ENCODE data around the gene MMP19.
A peak's percentile ranks its signal among the peaks of the same experiment; 100 is the strongest.

MMP19 gene

GRCh38 chr12:55797068-55797467 is 45.7 kb downstream of the MMP19 start:
- Histone ChIP-seq H2AFZ (ENCODE audit: low read depth) (no peak overlapping the region), H3K9ac (no peak overlapping the region), H4K20me1 (ENCODE audit: insufficient read depth) (peaks cover 14% of the 10 kb centered on the region), H3K27ac (no peak overlapping the region), H3K4me2 (peak overlapping the region; percentile 9; the same call in 1 of the 2 replicates), H3K36me3 (ENCODE audit: insufficient read depth) (peaks cover 52% of the 10 kb centered on the region; the same call in 1 of the 2 replicates), H3K27me3 (ENCODE audit: insufficient read depth, low read depth) (no peaks in the 10 kb centered on the region), H3K79me2 (ENCODE audit: insufficient read depth, low read depth) (peaks cover 19% of the 10 kb centered on the region; the same call in 1 of the 2 replicates), H3K4me3 (IDR thresholded peaks at IDR 0.05; ENCODE audit: insufficient read depth, low read depth, low read length) (no peak overlapping the region), H3K4me1 (ENCODE audit: low read depth, poor library complexity, severe bottlenecking) (peaks cover 38% of the 10 kb centered on the region)
- TF ChIP-seq CTCF (conservative IDR thresholded peaks at IDR 0.05; ENCODE audit: low read depth, low read length) = peak; percentile 59

DNA sequence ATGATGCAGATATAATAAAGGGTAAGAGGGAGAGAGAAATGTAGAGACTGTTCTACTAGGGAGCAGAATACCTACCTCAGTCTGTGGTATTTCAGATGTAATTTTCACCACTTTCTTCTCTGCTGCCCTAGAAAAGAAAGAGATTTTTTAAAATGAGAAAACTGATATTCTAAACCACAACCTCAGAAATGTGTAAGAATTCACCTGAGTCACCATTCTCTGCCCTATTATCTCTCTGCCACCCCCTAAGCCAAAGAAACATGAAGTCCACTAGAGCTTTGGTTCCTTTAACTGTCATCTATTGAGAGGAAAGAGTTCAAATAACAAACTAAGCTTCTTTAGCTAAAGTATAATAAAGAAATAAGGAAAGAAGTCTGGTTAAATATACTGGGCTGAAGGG is 46.8 kb downstream of the MMP19 start:
- H3K4me1 ChIP-seq (ENCODE audit: low read depth, poor library complexity, severe bottlenecking) = peaks cover 38% of the 10 kb centered on the region
- H3K27me3 ChIP-seq (ENCODE audit: insufficient read depth, low read depth) = no peaks in the 10 kb centered on the region
- H3K9ac ChIP-seq = no peak overlapping the region
- peaks cover 47% of the 10 kb centered on the region; the same call in 1 of the 2 replicates for H3K36me3 ChIP-seq (ENCODE audit: insufficient read depth)
- peaks cover 10% of the 10 kb centered on the region; the same call in 1 of the 2 replicates for H3K79me2 ChIP-seq (ENCODE audit: insufficient read depth, low read depth)
- peaks cover 14% of the 10 kb centered on the region; the same call in 1 of the 2 replicates for H4K20me1 ChIP-seq (ENCODE audit: insufficient read depth)
- H3K27ac ChIP-seq = peak overlapping the region; percentile 10; the same call in 1 of the 2 replicates
- no peak overlapping the region for H3K4me3 ChIP-seq (IDR thresholded peaks at IDR 0.05; ENCODE audit: insufficient read depth, low read depth, low read length)
- peak overlapping the region; percentile 9; the same call in 1 of the 2 replicates for H3K4me2 ChIP-seq
- no peak overlapping the region for H2AFZ ChIP-seq (ENCODE audit: low read depth)
- TF ChIP-seq CTCF (conservative IDR thresholded peaks at IDR 0.05; ENCODE audit: low read depth, low read length) = no peak

GRCh38 chr12:55789893-55790292 is 52.8 kb downstream of the MMP19 start:
- no peaks in the 10 kb centered on the region for H4K20me1 ChIP-seq (ENCODE audit: insufficient read depth)

DNA sequence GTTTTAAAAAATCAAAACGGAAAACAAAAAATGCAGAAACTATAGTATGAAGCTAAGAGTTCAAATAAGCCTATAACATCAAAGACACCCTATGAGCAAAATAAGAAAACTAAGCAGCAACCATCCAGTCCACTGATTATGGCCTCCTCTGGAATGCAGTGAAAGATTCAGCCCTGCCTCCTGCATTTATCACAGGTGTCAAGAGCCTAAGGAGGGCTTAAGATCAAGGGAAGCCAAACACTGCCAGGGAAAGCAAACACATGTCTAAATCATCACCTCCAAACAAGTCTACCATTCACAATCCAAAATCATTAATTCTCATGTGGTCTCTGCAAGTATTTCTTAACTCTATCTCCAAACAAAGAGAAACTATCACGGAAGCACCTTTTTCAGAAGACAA is 53.6 kb downstream of the MMP19 start:
- no peaks in the 10 kb centered on the region; the same call in 1 of the 2 replicates for H3K79me2 ChIP-seq (ENCODE audit: insufficient read depth, low read depth)
- H3K4me3 ChIP-seq (IDR thresholded peaks at IDR 0.05; ENCODE audit: insufficient read depth, low read depth, low read length) = no peak overlapping the region
- H3K36me3 ChIP-seq (ENCODE audit: insufficient read depth) = peaks cover 36% of the 10 kb centered on the region; the same call in 1 of the 2 replicates
- H3K9ac ChIP-seq = no peak overlapping the region
- no peaks in the 10 kb centered on the region for H4K20me1 ChIP-seq (ENCODE audit: insufficient read depth)
- H3K27ac ChIP-seq = no peak overlapping the region
- no peaks in the 10 kb centered on the region for H3K4me1 ChIP-seq (ENCODE audit: low read depth, poor library complexity, severe bottlenecking)
- no peak overlapping the region for H2AFZ ChIP-seq (ENCODE audit: low read depth)
- TF ChIP-seq CTCF (conservative IDR thresholded peaks at IDR 0.05; ENCODE audit: low read depth, low read length) = no peak
- H3K4me2 ChIP-seq = no peak overlapping the region
- H3K27me3 ChIP-seq (ENCODE audit: insufficient read depth, low read depth) = no peaks in the 10 kb centered on the region

More at GRCh38 chr12:55789893-55790292, 52.8 kb downstream of the MMP19 start:
- Histone ChIP-seq H2AFZ (ENCODE audit: low read depth) (no peak overlapping the region), H3K36me3 (ENCODE audit: insufficient read depth) (peaks cover 35% of the 10 kb centered on the region; the same call in 1 of the 2 replicates), H3K4me2 (no peak overlapping the region), H3K4me1 (ENCODE audit: low read depth, poor library complexity, severe bottlenecking) (no peaks in the 10 kb centered on the region), H3K79me2 (ENCODE audit: insufficient read depth, low read depth) (no peaks in the 10 kb centered on the region; the same call in 1 of the 2 replicates), H3K27me3 (ENCODE audit: insufficient read depth, low read depth) (no peaks in the 10 kb centered on the region), H3K9ac (no peak overlapping the region), H3K4me3 (IDR thresholded peaks at IDR 0.05; ENCODE audit: insufficient read depth, low read depth, low read length) (no peak overlapping the region), H3K27ac (no peak overlapping the region)
- TF ChIP-seq CTCF (conservative IDR thresholded peaks at IDR 0.05; ENCODE audit: low read depth, low read length) = no peak

All from KMS-11 (cell line).